ENCODE data around the gene JAKMIP3. TPM values are rescaled to one million over a fixed set of nuclear protein-coding genes. Genes with fewer than 3 reads are reported as not detected.

JAKMIP3 gene
- total RNA-seq, 1 donor: 0.21 TPM

Other genes starting within 250 kb of the JAKMIP3 start
- gene PPP2R2D, start 164.9 kb upstream of the JAKMIP3 start, total RNA-seq: 33.4 TPM
- gene BNIP3, start 84.0 kb upstream of the JAKMIP3 start, total RNA-seq: 13.5 TPM
- 0.21 TPM for gene DPYSL4, start 121.0 kb downstream of the JAKMIP3 start, total RNA-seq
- gene STK32C, start 242.0 kb downstream of the JAKMIP3 start, total RNA-seq: 4.2 TPM